ENCODE results near the gene NELL1. TPM values are rescaled to one million over a fixed set of nuclear protein-coding genes. Genes with fewer than 3 reads are reported as not detected.

Gene NELL1
- total and polyA plus RNA-seq, 2 donors (not counting 1 experiment from before 2014, with no cell fraction given) = not detected

- H3K4me2 ChIP-seq (ENCODE audit: extremely low read depth, insufficient read depth, low read length) = no peak overlapping the region
- no peak for DNase-seq (ENCODE audit: low read depth in 2 of 2)
- H2AFZ ChIP-seq (ENCODE audit: low read length) = no peak overlapping the region
- no peak overlapping the region for H3K4me3 ChIP-seq (replicated peaks in 1 of 4; ENCODE audit: control extremely low read depth in 1 of 4, insufficient read depth in 1 of 4, low read depth in 3 of 4, low read length in 4 of 4)
- no peaks in the 10 kb centered on the region for H3K36me3 ChIP-seq (ENCODE audit: control insufficient read depth, insufficient read depth, low read length)
- H4K20me1 ChIP-seq (ENCODE audit: control insufficient read depth, extremely low read depth, insufficient read depth, low read length) = no peaks in the 10 kb centered on the region
- no peaks in the 10 kb centered on the region for H3K4me1 ChIP-seq (ENCODE audit: control insufficient read depth, extremely low read depth, insufficient read depth, low read length)
- no peaks in the 10 kb centered on the region for H3K79me2 ChIP-seq (ENCODE audit: control insufficient read depth, insufficient read depth, low read length)
- H3K27me3 ChIP-seq (ENCODE audit: control insufficient read depth, insufficient read depth, low read length) = no peaks in the 10 kb centered on the region
- no peaks in the 10 kb centered on the region for H3K9me3 ChIP-seq (ENCODE audit: control insufficient read depth, insufficient read depth, low read depth, low read length)
- TF ChIP-seq CTCF (conservative IDR thresholded peaks at IDR 0.05 in 1 of 2, IDR thresholded peaks at IDR 0.05 in 1 of 2; ENCODE audit: low read depth in 1 of 2, low read length in 2 of 2) = no peak
- TF ChIP-seq EZH2 (IDR thresholded peaks at IDR 0.05; ENCODE audit: low read length, missing control alignments) = no peak
- H3K27ac ChIP-seq (ENCODE audit: insufficient read depth, low read length) = no peak overlapping the region
- no peak overlapping the region for H3K9ac ChIP-seq (ENCODE audit: insufficient read depth, low read length)
These were observed 169.8 kb downstream of the NELL1 start for GRCh38 chr11:20839231-20839630.

GRCh38 chr11:20840341-20840740, 171.0 kb downstream of the NELL1 start:
- H3K9me3 ChIP-seq (ENCODE audit: control insufficient read depth, insufficient read depth, low read depth, low read length) = no peaks in the 10 kb centered on the region
- no peak overlapping the region for H3K4me3 ChIP-seq (replicated peaks in 1 of 4; ENCODE audit: control extremely low read depth in 1 of 4, insufficient read depth in 1 of 4, low read depth in 3 of 4, low read length in 4 of 4)
- H3K36me3 ChIP-seq (ENCODE audit: control insufficient read depth, insufficient read depth, low read length) = no peaks in the 10 kb centered on the region
- H3K4me2 ChIP-seq (ENCODE audit: extremely low read depth, insufficient read depth, low read length) = no peak overlapping the region
- DNase-seq (ENCODE audit: low read depth in 2 of 2) = no peak
- no peaks in the 10 kb centered on the region for H3K4me1 ChIP-seq (ENCODE audit: control insufficient read depth, extremely low read depth, insufficient read depth, low read length)
- no peak overlapping the region for H3K9ac ChIP-seq (ENCODE audit: insufficient read depth, low read length)
- no peak overlapping the region for H3K27ac ChIP-seq (ENCODE audit: insufficient read depth, low read length)
- H3K79me2 ChIP-seq (ENCODE audit: control insufficient read depth, insufficient read depth, low read length) = no peaks in the 10 kb centered on the region
- H3K27me3 ChIP-seq (ENCODE audit: control insufficient read depth, insufficient read depth, low read length) = no peaks in the 10 kb centered on the region
- no peaks in the 10 kb centered on the region for H4K20me1 ChIP-seq (ENCODE audit: control insufficient read depth, extremely low read depth, insufficient read depth, low read length)
- no peak for TF ChIP-seq CTCF (conservative IDR thresholded peaks at IDR 0.05 in 1 of 2, IDR thresholded peaks at IDR 0.05 in 1 of 2; ENCODE audit: low read depth in 1 of 2, low read length in 2 of 2)
- TF ChIP-seq EZH2 (IDR thresholded peaks at IDR 0.05; ENCODE audit: low read length, missing control alignments) = no peak
- no peak overlapping the region for H2AFZ ChIP-seq (ENCODE audit: low read length)

- H3K9ac ChIP-seq (ENCODE audit: insufficient read depth, low read length) = no peak overlapping the region
- no peak overlapping the region for H3K4me3 ChIP-seq (replicated peaks in 1 of 4; ENCODE audit: control extremely low read depth in 1 of 4, insufficient read depth in 1 of 4, low read depth in 3 of 4, low read length in 4 of 4)
- no peak overlapping the region for H3K27ac ChIP-seq (ENCODE audit: insufficient read depth, low read length)
- H3K36me3 ChIP-seq (ENCODE audit: control insufficient read depth, insufficient read depth, low read length) = no peaks in the 10 kb centered on the region
- H2AFZ ChIP-seq (ENCODE audit: low read length) = no peak overlapping the region
- no peaks in the 10 kb centered on the region for H3K4me1 ChIP-seq (ENCODE audit: control insufficient read depth, extremely low read depth, insufficient read depth, low read length)
- no peak overlapping the region for H3K4me2 ChIP-seq (ENCODE audit: extremely low read depth, insufficient read depth, low read length)
- no peaks in the 10 kb centered on the region for H3K9me3 ChIP-seq (ENCODE audit: control insufficient read depth, insufficient read depth, low read depth, low read length)
- DNase-seq (ENCODE audit: low read depth in 2 of 2) = no peak
- no peaks in the 10 kb centered on the region for H4K20me1 ChIP-seq (ENCODE audit: control insufficient read depth, extremely low read depth, insufficient read depth, low read length)
- TF ChIP-seq EZH2 (IDR thresholded peaks at IDR 0.05; ENCODE audit: low read length, missing control alignments) (no peak), CTCF (conservative IDR thresholded peaks at IDR 0.05 in 1 of 2, IDR thresholded peaks at IDR 0.05 in 1 of 2; ENCODE audit: low read depth in 1 of 2, low read length in 2 of 2) (no peak)
- H3K79me2 ChIP-seq (ENCODE audit: control insufficient read depth, insufficient read depth, low read length) = no peaks in the 10 kb centered on the region
- no peaks in the 10 kb centered on the region for H3K27me3 ChIP-seq (ENCODE audit: control insufficient read depth, insufficient read depth, low read length)
These were observed 174.8 kb downstream of the NELL1 start for GRCh38 chr11:20844216-20844615.
